ENCODE results near the gene ADGRG2. TPM values are rescaled to one million over a fixed set of nuclear protein-coding genes. Genes with fewer than 3 reads are reported as not detected.
A peak's percentile ranks its signal among the peaks of the same experiment; 100 is the strongest.

Gene ADGRG2
- total and polyA plus RNA-seq, 2 donors: 10.4 to 11.9 TPM

DNA sequence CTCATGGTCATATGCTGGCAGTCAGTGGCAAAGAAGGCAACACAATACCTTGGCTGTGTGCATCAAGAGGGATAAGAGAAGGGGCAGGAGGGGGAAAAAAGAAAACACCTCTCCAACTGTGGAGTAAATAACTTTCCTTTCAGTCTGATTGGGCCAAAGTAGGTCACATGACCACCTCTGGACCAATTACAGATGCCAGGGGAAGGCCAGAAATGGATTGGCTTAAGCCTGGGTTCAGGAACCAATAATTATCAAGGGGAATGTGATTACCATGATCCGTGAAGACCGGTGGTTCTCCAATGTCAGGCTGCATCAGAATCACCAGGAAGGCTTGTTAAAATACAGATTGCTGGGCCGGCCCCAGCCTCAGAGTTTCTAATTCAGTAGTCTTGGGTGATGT, 7.4 kb upstream of the ADGRG2 start:
- DNase-seq (ENCODE audit: low read depth in 6 of 9, low spot score in 9 of 9): no peak
- no peak overlapping the region for H3K27ac ChIP-seq (ENCODE audit: low read depth in 1 of 2, low read length in 1 of 2)
- peaks cover 0 to 6% of the 10 kb centered on the region in 2 donors for H3K27me3 ChIP-seq (ENCODE audit: control insufficient read depth in 2 of 2, insufficient read depth in 1 of 2, low read length in 1 of 2)
- H3K4me1 ChIP-seq (ENCODE audit: control insufficient read depth in 2 of 2, insufficient read depth in 2 of 2, low read length in 2 of 2): no peaks in the 10 kb centered on the region
- WGBS: over 99% methylated on average over 3 of the region's 3 CpGs
- no peaks in the 10 kb centered on the region for H3K9me3 ChIP-seq (ENCODE audit: control insufficient read depth in 2 of 2, insufficient read depth in 1 of 2, low read length in 1 of 2)
- no peak overlapping the region for H3K4me3 ChIP-seq (ENCODE audit: low read length in 2 of 2)
- no peaks in the 10 kb centered on the region for H3K36me3 ChIP-seq (ENCODE audit: control insufficient read depth in 2 of 2, insufficient read depth in 2 of 2, low read length in 1 of 2)

DNA sequence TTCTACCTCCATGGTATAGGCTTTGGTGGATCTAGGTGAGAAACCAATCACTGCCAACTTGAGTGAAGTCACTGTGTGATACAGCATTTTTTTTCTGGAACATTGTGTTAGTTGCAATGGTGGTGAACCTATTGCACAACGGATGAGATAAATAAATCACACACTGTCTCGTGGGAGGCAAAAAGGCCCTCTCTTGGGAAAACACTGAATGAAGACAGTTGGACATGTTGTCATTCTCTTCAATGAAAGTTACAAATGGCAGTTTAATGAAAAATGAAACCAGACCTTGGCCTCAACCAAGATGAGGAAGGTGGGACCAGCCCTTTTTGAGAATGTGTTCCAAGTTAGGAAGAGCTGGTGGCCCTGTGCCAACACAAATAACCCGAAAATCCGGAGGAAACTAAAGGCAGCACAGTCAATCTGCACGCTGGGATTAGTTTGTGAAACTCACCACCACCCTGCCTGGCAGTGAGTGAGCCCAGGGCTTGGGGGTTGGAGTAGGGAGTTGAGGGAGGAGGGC, 5.4 kb upstream of the ADGRG2 start:
- Histone ChIP-seq H3K27ac (ENCODE audit: low read depth in 1 of 2, low read length in 1 of 2) (no peak overlapping the region), H3K27me3 (ENCODE audit: control insufficient read depth in 2 of 2, insufficient read depth in 1 of 2, low read length in 1 of 2) (peaks cover 2 to 20% of the 10 kb centered on the region in 2 donors), H3K4me1 (ENCODE audit: control insufficient read depth in 2 of 2, insufficient read depth in 2 of 2, low read length in 2 of 2) (no peaks in the 10 kb centered on the region), H3K4me3 (ENCODE audit: low read length in 2 of 2) (no peak overlapping the region), H3K9me3 (ENCODE audit: control insufficient read depth in 2 of 2, insufficient read depth in 1 of 2, low read length in 1 of 2) (no peaks in the 10 kb centered on the region), H3K36me3 (ENCODE audit: control insufficient read depth in 2 of 2, insufficient read depth in 2 of 2, low read length in 1 of 2) (no peaks in the 10 kb centered on the region)
- 66% methylated on average over 5 of the region's 5 CpGs for WGBS
- DNase-seq (ENCODE audit: low read depth in 6 of 9, low spot score in 9 of 9): peak in 1 of 9 donors; percentile 12

DNA sequence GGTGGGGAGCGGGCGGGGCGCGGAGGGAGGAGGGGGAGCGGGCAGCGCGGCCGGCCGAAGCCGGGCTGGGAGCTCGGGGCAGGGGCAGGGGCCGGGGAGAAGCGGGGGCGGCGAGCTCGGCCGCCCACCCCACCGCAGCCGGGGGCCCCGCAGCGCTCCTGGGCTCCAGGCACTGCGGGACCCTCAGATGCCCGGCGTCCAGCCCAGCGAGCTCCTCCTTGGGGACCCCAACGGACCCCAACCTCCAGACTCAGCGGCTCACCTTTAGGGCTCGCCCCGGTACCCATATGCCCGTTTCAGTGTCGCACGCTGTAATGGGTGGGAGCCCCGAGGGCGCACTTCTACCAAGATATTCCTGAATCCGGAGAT, 357 bp upstream of the ADGRG2 start:
- WGBS: 3% methylated on average over 28 of the region's 35 CpGs
- Histone ChIP-seq H3K4me1 (ENCODE audit: control insufficient read depth in 2 of 2, insufficient read depth in 2 of 2, low read length in 2 of 2) (no peaks in the 10 kb centered on the region), H3K27ac (ENCODE audit: low read depth in 1 of 2, low read length in 1 of 2) (no peak overlapping the region), H3K9me3 (ENCODE audit: control insufficient read depth in 2 of 2, insufficient read depth in 1 of 2, low read length in 1 of 2) (no peaks in the 10 kb centered on the region), H3K4me3 (ENCODE audit: low read length in 2 of 2) (no peak overlapping the region), H3K36me3 (ENCODE audit: control insufficient read depth in 2 of 2, insufficient read depth in 2 of 2, low read length in 1 of 2) (no peaks in the 10 kb centered on the region), H3K27me3 (ENCODE audit: control insufficient read depth in 2 of 2, insufficient read depth in 1 of 2, low read length in 1 of 2) (peaks cover 17 to 56% of the 10 kb centered on the region in 2 donors)
- no peak for DNase-seq (ENCODE audit: low read depth in 6 of 9, low spot score in 9 of 9)

DNA sequence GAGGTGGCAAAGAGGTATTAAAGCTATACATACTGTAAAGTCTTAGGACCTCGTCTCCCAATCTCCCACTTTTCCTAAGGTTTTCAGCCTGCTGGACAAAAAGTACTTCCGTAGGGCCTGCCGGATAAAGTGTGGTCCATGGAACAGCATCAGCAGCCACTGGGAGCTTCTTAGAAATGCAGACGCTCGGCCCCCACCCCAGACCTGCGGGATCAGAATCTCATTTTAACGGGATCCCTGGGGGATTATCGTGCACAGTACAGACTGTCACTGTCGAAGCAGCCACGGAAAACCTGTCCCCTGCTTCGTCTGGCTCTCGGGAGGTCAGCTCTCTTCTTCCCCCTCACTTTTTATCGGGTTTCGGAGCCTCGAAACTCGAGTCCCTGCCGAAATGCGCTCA, 802 bp downstream of the ADGRG2 start:
- H3K4me1 ChIP-seq (ENCODE audit: control insufficient read depth in 2 of 2, insufficient read depth in 2 of 2, low read length in 2 of 2): no peaks in the 10 kb centered on the region
- peaks cover 17 to 56% of the 10 kb centered on the region in 2 donors for H3K27me3 ChIP-seq (ENCODE audit: control insufficient read depth in 2 of 2, insufficient read depth in 1 of 2, low read length in 1 of 2)
- WGBS: 4% methylated on average over 18 of the region's 18 CpGs
- H3K27ac ChIP-seq (ENCODE audit: low read depth in 1 of 2, low read length in 1 of 2): no peak overlapping the region
- H3K4me3 ChIP-seq (ENCODE audit: low read length in 2 of 2): peak overlapping the region; percentile 13 to 15
- no peak for DNase-seq (ENCODE audit: low read depth in 6 of 9, low spot score in 9 of 9)
- H3K9me3 ChIP-seq (ENCODE audit: control insufficient read depth in 2 of 2, insufficient read depth in 1 of 2, low read length in 1 of 2): no peaks in the 10 kb centered on the region
- H3K36me3 ChIP-seq (ENCODE audit: control insufficient read depth in 2 of 2, insufficient read depth in 2 of 2, low read length in 1 of 2): no peaks in the 10 kb centered on the region

DNA sequence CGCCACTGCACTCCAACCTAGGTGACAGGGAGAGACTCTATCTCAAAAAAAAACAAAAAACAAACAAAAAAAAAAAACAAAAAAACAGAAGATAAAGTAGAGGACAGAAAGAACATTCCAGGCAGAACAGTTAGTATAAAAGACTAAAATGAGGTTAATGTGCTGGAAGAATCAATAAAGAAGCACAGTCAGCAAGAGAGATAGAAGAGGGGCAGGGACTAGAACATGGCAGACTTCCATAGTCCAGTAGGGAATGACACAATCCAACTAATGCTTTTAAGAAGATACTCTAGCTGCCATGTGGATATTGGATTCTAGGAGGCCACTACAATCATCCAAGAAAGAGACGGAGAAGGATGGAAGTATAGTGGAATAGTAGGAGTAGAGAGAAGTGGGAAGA, 11.6 kb downstream of the ADGRG2 start:
- 100% methylated on average over 2 of the region's 2 CpGs for WGBS

DNA sequence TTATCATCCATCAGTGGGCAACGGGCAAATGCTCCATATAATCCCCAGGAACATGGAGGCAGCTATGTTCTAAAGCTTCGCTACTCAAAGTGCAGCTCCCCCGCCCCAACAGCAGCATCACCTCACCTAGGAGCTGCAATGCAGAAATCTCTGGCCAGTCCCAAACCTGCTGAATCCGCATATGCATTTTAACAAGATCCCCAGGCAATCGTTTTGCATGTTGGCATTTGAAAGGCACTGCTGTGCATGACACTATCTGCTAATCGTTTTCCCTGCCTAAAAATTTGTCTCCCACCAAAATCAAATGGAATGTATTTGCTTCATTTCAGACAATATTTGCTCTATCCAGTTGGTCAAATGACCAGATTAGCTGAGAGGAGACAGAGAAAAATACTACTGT, 15.2 kb downstream of the ADGRG2 start:
- H3K27ac ChIP-seq (ENCODE audit: low read depth in 1 of 2, low read length in 1 of 2): no peak overlapping the region
- WGBS: 30% methylated on average over 6 of the region's 6 CpGs
- DNase-seq (ENCODE audit: low read depth in 6 of 9, low spot score in 9 of 9): no peak
- H3K36me3 ChIP-seq (ENCODE audit: control insufficient read depth in 2 of 2, insufficient read depth in 2 of 2, low read length in 1 of 2): no peaks in the 10 kb centered on the region
- H3K27me3 ChIP-seq (ENCODE audit: control insufficient read depth in 2 of 2, insufficient read depth in 1 of 2, low read length in 1 of 2): no peaks in the 10 kb centered on the region
- H3K4me1 ChIP-seq (ENCODE audit: control insufficient read depth in 2 of 2, insufficient read depth in 2 of 2, low read length in 2 of 2): no peaks in the 10 kb centered on the region
- H3K4me3 ChIP-seq (ENCODE audit: low read length in 2 of 2): no peak overlapping the region
- no peaks in the 10 kb centered on the region for H3K9me3 ChIP-seq (ENCODE audit: control insufficient read depth in 2 of 2, insufficient read depth in 1 of 2, low read length in 1 of 2)

More for the DNA sequence above, 11.6 kb downstream of the ADGRG2 start:
- Histone ChIP-seq H3K36me3 (ENCODE audit: control insufficient read depth in 2 of 2, insufficient read depth in 2 of 2, low read length in 1 of 2) (no peaks in the 10 kb centered on the region), H3K4me1 (ENCODE audit: control insufficient read depth in 2 of 2, insufficient read depth in 2 of 2, low read length in 2 of 2) (no peaks in the 10 kb centered on the region), H3K27ac (ENCODE audit: low read depth in 1 of 2, low read length in 1 of 2) (no peak overlapping the region), H3K27me3 (ENCODE audit: control insufficient read depth in 2 of 2, insufficient read depth in 1 of 2, low read length in 1 of 2) (no peaks in the 10 kb centered on the region), H3K4me3 (ENCODE audit: low read length in 2 of 2) (no peak overlapping the region), H3K9me3 (ENCODE audit: control insufficient read depth in 2 of 2, insufficient read depth in 1 of 2, low read length in 1 of 2) (no peaks in the 10 kb centered on the region)
- no peak for DNase-seq (ENCODE audit: low read depth in 6 of 9, low spot score in 9 of 9)

DNA sequence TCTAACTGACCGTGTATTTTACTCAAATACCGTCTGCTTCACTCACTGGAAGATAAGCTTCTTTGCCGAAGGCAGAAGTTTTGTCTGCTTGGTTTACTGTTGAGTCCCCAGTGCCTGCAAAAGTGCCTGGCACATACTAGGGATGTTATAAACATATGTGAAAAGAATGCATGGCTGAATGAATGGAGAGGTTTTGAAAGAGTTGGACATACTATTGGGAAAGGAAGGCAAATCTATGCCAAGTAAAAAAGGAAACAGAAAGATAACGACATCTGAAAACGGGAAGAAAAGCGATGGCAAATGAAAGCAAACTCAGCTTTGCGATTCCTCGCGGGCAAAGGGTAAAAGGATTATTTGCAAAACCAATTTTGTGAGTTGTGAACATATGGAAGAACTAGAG, 21.7 kb downstream of the ADGRG2 start:
- H3K4me3 ChIP-seq (ENCODE audit: low read length in 2 of 2): no peak overlapping the region
- 93% methylated on average over 9 of the region's 9 CpGs for WGBS
- no peaks in the 10 kb centered on the region for H3K4me1 ChIP-seq (ENCODE audit: control insufficient read depth in 2 of 2, insufficient read depth in 2 of 2, low read length in 2 of 2)
- H3K36me3 ChIP-seq (ENCODE audit: control insufficient read depth in 2 of 2, insufficient read depth in 2 of 2, low read length in 1 of 2): no peaks in the 10 kb centered on the region
- no peaks in the 10 kb centered on the region for H3K9me3 ChIP-seq (ENCODE audit: control insufficient read depth in 2 of 2, insufficient read depth in 1 of 2, low read length in 1 of 2)
- DNase-seq (ENCODE audit: low read depth in 6 of 9, low spot score in 9 of 9): no peak
- H3K27ac ChIP-seq (ENCODE audit: low read depth in 1 of 2, low read length in 1 of 2): no peak overlapping the region
- no peaks in the 10 kb centered on the region for H3K27me3 ChIP-seq (ENCODE audit: control insufficient read depth in 2 of 2, insufficient read depth in 1 of 2, low read length in 1 of 2)

DNA sequence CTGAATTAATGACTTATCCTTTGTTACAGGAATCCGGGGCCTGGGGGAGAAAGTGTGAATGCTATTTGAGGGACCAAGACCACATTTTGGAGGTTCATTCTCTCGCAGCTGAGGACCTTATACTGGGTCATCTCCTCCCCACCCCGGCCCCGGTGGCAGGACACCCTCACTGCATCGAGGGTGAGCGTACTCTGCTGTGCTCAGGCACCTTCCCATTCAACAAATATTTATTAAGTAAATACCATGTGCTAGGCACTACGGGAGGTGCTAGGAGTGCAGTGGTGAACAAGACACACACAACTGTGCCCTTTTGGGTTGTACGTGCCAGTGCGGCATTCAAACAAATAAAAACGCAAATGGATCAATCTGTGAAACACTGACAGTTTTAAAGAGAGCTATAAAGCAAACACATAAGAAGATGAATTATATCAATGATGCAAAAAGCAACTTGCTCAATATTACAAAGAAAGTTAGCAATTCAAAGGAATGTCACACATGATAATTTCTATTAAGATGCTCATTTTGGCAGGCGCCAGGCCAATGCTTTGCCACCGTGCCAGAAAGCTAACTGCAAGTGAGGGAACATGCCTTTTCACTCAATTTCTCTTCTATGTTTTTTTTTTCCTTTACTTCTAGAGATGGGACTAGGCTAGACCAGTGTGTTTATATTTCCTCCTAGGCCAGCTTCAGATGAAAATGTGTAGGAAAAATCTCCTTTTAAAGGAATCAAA, 24.6 kb downstream of the ADGRG2 start:
- Histone ChIP-seq H3K4me1 (ENCODE audit: control insufficient read depth in 2 of 2, insufficient read depth in 2 of 2, low read length in 2 of 2) (no peaks in the 10 kb centered on the region), H3K27me3 (ENCODE audit: control insufficient read depth in 2 of 2, insufficient read depth in 1 of 2, low read length in 1 of 2) (no peaks in the 10 kb centered on the region), H3K9me3 (ENCODE audit: control insufficient read depth in 2 of 2, insufficient read depth in 1 of 2, low read length in 1 of 2) (no peaks in the 10 kb centered on the region), H3K36me3 (ENCODE audit: control insufficient read depth in 2 of 2, insufficient read depth in 2 of 2, low read length in 1 of 2) (no peaks in the 10 kb centered on the region), H3K4me3 (ENCODE audit: low read length in 2 of 2) (no peak overlapping the region), H3K27ac (ENCODE audit: low read depth in 1 of 2, low read length in 1 of 2) (no peak overlapping the region)
- no peak for DNase-seq (ENCODE audit: low read depth in 6 of 9, low spot score in 9 of 9)
- WGBS: 92% methylated on average over 12 of the region's 12 CpGs

DNA sequence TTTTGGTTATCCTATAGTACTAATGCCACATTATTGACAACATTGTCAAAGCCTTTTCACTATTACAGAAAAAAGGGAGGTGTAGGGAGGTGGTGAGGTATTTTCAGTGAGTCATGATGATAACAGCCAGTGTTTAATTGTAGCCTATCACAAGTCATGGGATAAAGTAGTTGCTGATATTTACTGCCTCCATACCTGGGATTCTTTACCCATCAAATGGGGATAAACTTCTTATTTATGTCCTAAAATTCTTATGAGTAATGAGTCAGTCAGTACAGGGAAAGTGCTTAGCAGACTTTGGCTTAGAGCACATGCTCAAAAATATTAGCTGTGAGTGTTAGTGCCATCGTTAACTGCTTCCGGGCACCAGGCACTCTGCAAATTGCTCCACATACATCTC, 25.7 kb downstream of the ADGRG2 start:
- Histone ChIP-seq H3K4me1 (ENCODE audit: control insufficient read depth in 2 of 2, insufficient read depth in 2 of 2, low read length in 2 of 2) (no peaks in the 10 kb centered on the region), H3K9me3 (ENCODE audit: control insufficient read depth in 2 of 2, insufficient read depth in 1 of 2, low read length in 1 of 2) (no peaks in the 10 kb centered on the region), H3K27me3 (ENCODE audit: control insufficient read depth in 2 of 2, insufficient read depth in 1 of 2, low read length in 1 of 2) (no peaks in the 10 kb centered on the region), H3K4me3 (ENCODE audit: low read length in 2 of 2) (no peak overlapping the region), H3K27ac (ENCODE audit: low read depth in 1 of 2, low read length in 1 of 2) (no peak overlapping the region), H3K36me3 (ENCODE audit: control insufficient read depth in 2 of 2, insufficient read depth in 2 of 2, low read length in 1 of 2) (no peaks in the 10 kb centered on the region)
- DNase-seq (ENCODE audit: low read depth in 6 of 9, low spot score in 9 of 9): no peak
- WGBS: 90% methylated on average over 2 of the region's 2 CpGs

Data from thymus (tissue), 11 donors.